ENCODE results near the gene MRPS27.

- TF ChIP-seq CTCF (IDR thresholded peaks at IDR 0.05) = no peak
- TF ChIP-seq POLR2A (IDR thresholded peaks at IDR 0.05) = no peak
These were observed 63.5 kb downstream of the MRPS27 start for GRCh38 chr5:72256536-72256935.

Measured in Peyer's patch (tissue), 4 donors.